AG04450 (cell line): ENCODE data around the gene ITPR1. TPM values are rescaled to one million over a fixed set of nuclear protein-coding genes. Genes with fewer than 3 reads are reported as not detected.
A peak's percentile ranks its signal among the peaks of the same experiment; 100 is the strongest.

Experiments
- CTCF ChIA-PET: fragments of 300-600, 350-600 bp; formaldehyde crosslinking; extraction: SDS; loops from one replicate; lab custom pipeline; 2022; ENCODE audit warnings: antibody characterized with exemption, inconsistent platforms; lab: Charles Lee
- POLR2A ChIA-PET: fragments of 350-600 bp; formaldehyde crosslinking; extraction: SDS; loops from one replicate; lab custom pipeline; 2021; ENCODE audit warnings: antibody characterized with exemption, inconsistent platforms; lab: Yijun Ruan, JAX
- DNase-seq: peaks from one replicate; pipeline ENCODE4 v3.0.0-alpha.2; 2011; ENCODE audit warnings: low read depth, low spot score
- H3K27ac ChIP-seq: one replicate; pipeline ENCODE4 v1.5.1; 2012; ENCODE audit warnings: low read depth, low read length, control low read depth
- H3K27me3 ChIP-seq: one replicate; pipeline ENCODE4 v1.6.0; 2012; ENCODE audit warnings: low read length; ENCODE audit not compliant: control insufficient read depth, insufficient read depth
- H3K4me3 ChIP-seq: 2 replicates; pipeline ENCODE4 v1.5.1; 2011; ENCODE audit warnings: mild to moderate bottlenecking, low read depth, low read length, control low read depth
- H3K9me3 ChIP-seq: 2 replicates; pipeline ENCODE4 v1.5.1; 2012; ENCODE audit warnings: low read length; ENCODE audit not compliant: control insufficient read depth, insufficient read depth
- CTCF ChIP-seq: IDR thresholded peaks from 2 replicates; pipeline ENCODE4 v1.5.1; 2011; ENCODE audit warnings: low read depth, low read length, control low read depth, inconsistent platforms
- polyA plus RNA-seq: library from polyadenylated mRNA; depleted of rRNA; stranded (reverse); fragments of >200 nt; gene quantifications from 2 replicates; pipeline ENCODE4 v1.2.3, GENCODE V29; 2011

The ITPR1 gene
- polyA plus RNA-seq, 1 experiment = 7.4 TPM

- no peaks in the 10 kb centered on the region for H3K27me3 ChIP-seq
- H3K4me3 ChIP-seq = no peak overlapping the region
- H3K9me3 ChIP-seq = no peaks in the 10 kb centered on the region
- ChIA-PET CTCF (interaction anchor here (3.4 kb wide), 1 partner anchor 277 kb away, joined by 33 read pairs; no protein-coding TSS in a partner anchor), POLR2A (no interaction called here)
- H3K27ac ChIP-seq = no peak overlapping the region
- DNase-seq = no peak
- no peak for TF ChIP-seq CTCF
Measured at GRCh38 chr3:4627651-4628375, 134.7 kb downstream of the ITPR1 start.

GRCh38 chr3:4629095-4630007 is 136.2 kb downstream of the ITPR1 start:
- TF ChIP-seq CTCF = no peak
- Histone ChIP-seq H3K4me3 (no peak overlapping the region), H3K27ac (no peak overlapping the region), H3K9me3 (no peaks in the 10 kb centered on the region), H3K27me3 (no peaks in the 10 kb centered on the region)
- POLR2A ChIA-PET = interaction anchor here (1.1 kb wide), 1 partner anchor 136 kb away, joined by 3 read pairs; the partner anchor contains the start of gene ITPR1
- DNase-seq = no peak
- CTCF ChIA-PET = interaction anchor here (0.6 to 3.4 kb wide), 3 partner anchors 27 to 295 kb away, joined by 3 to 33 read pairs (median 3); no protein-coding TSS in a partner anchor

GRCh38 chr3:4633078-4634004 is 140.2 kb downstream of the ITPR1 start:
- H3K4me3 ChIP-seq = no peak overlapping the region
- no peak overlapping the region for H3K27ac ChIP-seq
- TF ChIP-seq CTCF = peak; percentile 93
- H3K9me3 ChIP-seq = no peaks in the 10 kb centered on the region
- DNase-seq = peak; percentile 20
- ChIA-PET CTCF (interaction anchor here (0.6 to 4.9 kb wide), 89 partner anchors 9 to 1911 kb away, joined by 3 to 336 read pairs (median 5); partner anchors contain the start of genes ITPR1 and SUMF1), POLR2A (interaction anchor here (2.0 kb wide), 1 partner anchor 140 kb away, joined by 9 read pairs; the partner anchor contains the start of gene ITPR1)
- peaks cover 2% of the 10 kb centered on the region for H3K27me3 ChIP-seq

- H3K27me3 ChIP-seq = peaks cover 2% of the 10 kb centered on the region
- DNase-seq = no peak
- no peak for TF ChIP-seq CTCF
- ChIA-PET CTCF (interaction anchor here (2.4 to 4.9 kb wide), 2 partner anchors 141 to 288 kb away, joined by 43 to 336 read pairs; partner anchors contain the start of gene ITPR1), POLR2A (no interaction called here)
- no peak overlapping the region for H3K4me3 ChIP-seq
- H3K9me3 ChIP-seq = no peaks in the 10 kb centered on the region
- no peak overlapping the region for H3K27ac ChIP-seq
Measured at GRCh38 chr3:4634894-4635293, 141.7 kb downstream of the ITPR1 start.
